ENCODE results near the gene PAXIP1. TPM values are rescaled to one million over a fixed set of nuclear protein-coding genes. Genes with fewer than 3 reads are reported as not detected.

The PAXIP1 gene, protein sequence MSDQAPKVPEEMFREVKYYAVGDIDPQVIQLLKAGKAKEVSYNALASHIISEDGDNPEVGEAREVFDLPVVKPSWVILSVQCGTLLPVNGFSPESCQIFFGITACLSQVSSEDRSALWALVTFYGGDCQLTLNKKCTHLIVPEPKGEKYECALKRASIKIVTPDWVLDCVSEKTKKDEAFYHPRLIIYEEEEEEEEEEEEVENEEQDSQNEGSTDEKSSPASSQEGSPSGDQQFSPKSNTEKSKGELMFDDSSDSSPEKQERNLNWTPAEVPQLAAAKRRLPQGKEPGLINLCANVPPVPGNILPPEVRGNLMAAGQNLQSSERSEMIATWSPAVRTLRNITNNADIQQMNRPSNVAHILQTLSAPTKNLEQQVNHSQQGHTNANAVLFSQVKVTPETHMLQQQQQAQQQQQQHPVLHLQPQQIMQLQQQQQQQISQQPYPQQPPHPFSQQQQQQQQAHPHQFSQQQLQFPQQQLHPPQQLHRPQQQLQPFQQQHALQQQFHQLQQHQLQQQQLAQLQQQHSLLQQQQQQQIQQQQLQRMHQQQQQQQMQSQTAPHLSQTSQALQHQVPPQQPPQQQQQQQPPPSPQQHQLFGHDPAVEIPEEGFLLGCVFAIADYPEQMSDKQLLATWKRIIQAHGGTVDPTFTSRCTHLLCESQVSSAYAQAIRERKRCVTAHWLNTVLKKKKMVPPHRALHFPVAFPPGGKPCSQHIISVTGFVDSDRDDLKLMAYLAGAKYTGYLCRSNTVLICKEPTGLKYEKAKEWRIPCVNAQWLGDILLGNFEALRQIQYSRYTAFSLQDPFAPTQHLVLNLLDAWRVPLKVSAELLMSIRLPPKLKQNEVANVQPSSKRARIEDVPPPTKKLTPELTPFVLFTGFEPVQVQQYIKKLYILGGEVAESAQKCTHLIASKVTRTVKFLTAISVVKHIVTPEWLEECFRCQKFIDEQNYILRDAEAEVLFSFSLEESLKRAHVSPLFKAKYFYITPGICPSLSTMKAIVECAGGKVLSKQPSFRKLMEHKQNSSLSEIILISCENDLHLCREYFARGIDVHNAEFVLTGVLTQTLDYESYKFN
- total RNA-seq, result 5.2 and 5.9 TPM in 2 replicates

DNA sequence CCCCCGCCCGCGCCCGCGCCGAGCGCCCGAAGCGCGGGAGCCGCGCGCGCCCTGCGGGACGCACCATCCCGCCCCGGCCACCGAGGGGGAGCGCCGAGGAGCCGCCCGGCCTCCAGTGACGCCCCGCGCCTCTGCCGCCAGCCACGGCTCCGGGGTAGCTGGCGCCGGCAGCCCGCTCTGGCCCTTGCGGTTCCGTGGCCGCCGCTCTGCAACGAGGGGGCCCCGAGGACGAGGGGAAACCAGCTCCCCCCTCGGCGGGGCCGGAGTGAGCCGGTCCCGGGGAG is at the start of gene PAXIP1:
Gene PAXIP1, minus strand, starts transcription at position 33 of the 284 bp plus-strand sequence. CDS start 195 bp downstream, outside the sequence.

Other genes with a start within 250 kb of the PAXIP1 start
- not detected in 2 replicates for gene HTR5A, start 67.2 kb upstream of the PAXIP1 start, total RNA-seq

Measured in aortic smooth muscle cell (primary cell).